ENCODE measurements around the gene LAP3.
A peak's percentile ranks its signal among the peaks of the same experiment; 100 is the strongest.
"Not testable (repeated sequence)": the region's sequence is repeated elsewhere in the genome, so short reads cannot be mapped to it uniquely, and the experiment has no call there.

Gene LAP3

GRCh38 chr4:17576932-17577664, at the start of gene LAP3:
Gene LAP3 (plus strand): TSS chr4:17577198. CDS start chr4:17577466, 268 bp downstream.
- H3K4me1 ChIP-seq (ENCODE audit: control insufficient read depth in 1 of 2, insufficient read depth in 2 of 2, low read length in 2 of 2) = peaks cover 0 to 16% of the 10 kb centered on the region in 2 donors
- no peaks in the 10 kb centered on the region for H3K27me3 ChIP-seq (ENCODE audit: low read depth, low read length)
- peak within 1 kb of the TSS; percentile 75 to 85 for H3K4me3 ChIP-seq (ENCODE audit: low read depth in 1 of 2, low read length in 2 of 2)
- peaks cover 4 to 11% of the 10 kb centered on the region in 2 donors for H3K36me3 ChIP-seq (ENCODE audit: control insufficient read depth in 1 of 2, insufficient read depth in 2 of 2, low read length in 2 of 2)
- peak within 1 kb of the TSS; percentile 87 for H3K27ac ChIP-seq (ENCODE audit: low read length)
- H3K9me3 ChIP-seq (ENCODE audit: control insufficient read depth in 1 of 2, low read length in 2 of 2) = no peaks in the 10 kb centered on the region

- Histone ChIP-seq H3K9me3 (ENCODE audit: control insufficient read depth in 1 of 2, low read length in 2 of 2) (no peaks in the 10 kb centered on the region), H3K27me3 (ENCODE audit: low read depth, low read length) (peaks cover 3% of the 10 kb centered on the region), H3K4me3 (ENCODE audit: low read depth in 1 of 2, low read length in 2 of 2) (no peak overlapping the region), H3K36me3 (ENCODE audit: control insufficient read depth in 1 of 2, insufficient read depth in 2 of 2, low read length in 2 of 2) (no peaks in the 10 kb centered on the region), H3K27ac (ENCODE audit: low read length) (no peak overlapping the region), H3K4me1 (ENCODE audit: control insufficient read depth in 1 of 2, insufficient read depth in 2 of 2, low read length in 2 of 2) (no peaks in the 10 kb centered on the region)
Measured at GRCh38 chr4:17528551-17529165, 48.3 kb upstream of the LAP3 start.

GRCh38 chr4:17531538-17532285, 45.3 kb upstream of the LAP3 start:
- no peaks in the 10 kb centered on the region for H3K9me3 ChIP-seq (ENCODE audit: control insufficient read depth in 1 of 2, low read length in 2 of 2)
- peaks cover 3% of the 10 kb centered on the region for H3K27me3 ChIP-seq (ENCODE audit: low read depth, low read length)
- no peaks in the 10 kb centered on the region for H3K36me3 ChIP-seq (ENCODE audit: control insufficient read depth in 1 of 2, insufficient read depth in 2 of 2, low read length in 2 of 2)
- H3K27ac ChIP-seq (ENCODE audit: low read length) = no peak overlapping the region
- no peak overlapping the region for H3K4me3 ChIP-seq (ENCODE audit: low read depth in 1 of 2, low read length in 2 of 2)
- no peaks in the 10 kb centered on the region for H3K4me1 ChIP-seq (ENCODE audit: control insufficient read depth in 1 of 2, insufficient read depth in 2 of 2, low read length in 2 of 2)

GRCh38 chr4:17534705-17535104, 42.3 kb upstream of the LAP3 start:
- H3K4me3 ChIP-seq (ENCODE audit: low read depth in 1 of 2, low read length in 2 of 2) = no peak overlapping the region
- no peaks in the 10 kb centered on the region for H3K36me3 ChIP-seq (ENCODE audit: control insufficient read depth in 1 of 2, insufficient read depth in 2 of 2, low read length in 2 of 2)
- H3K27me3 ChIP-seq (ENCODE audit: low read depth, low read length) = no peaks in the 10 kb centered on the region
- H3K4me1 ChIP-seq (ENCODE audit: control insufficient read depth in 1 of 2, insufficient read depth in 2 of 2, low read length in 2 of 2) = no peaks in the 10 kb centered on the region
- H3K9me3 ChIP-seq (ENCODE audit: control insufficient read depth in 1 of 2, low read length in 2 of 2) = no peaks in the 10 kb centered on the region
- H3K27ac ChIP-seq (ENCODE audit: low read length) = no peak overlapping the region

- Histone ChIP-seq H3K27ac (ENCODE audit: low read length) (no peak overlapping the region), H3K4me1 (ENCODE audit: control insufficient read depth in 1 of 2, insufficient read depth in 2 of 2, low read length in 2 of 2) (no peaks in the 10 kb centered on the region), H3K36me3 (ENCODE audit: control insufficient read depth in 1 of 2, insufficient read depth in 2 of 2, low read length in 2 of 2) (no peaks in the 10 kb centered on the region), H3K27me3 (ENCODE audit: low read depth, low read length) (no peaks in the 10 kb centered on the region), H3K9me3 (ENCODE audit: control insufficient read depth in 1 of 2, low read length in 2 of 2) (no peaks in the 10 kb centered on the region), H3K4me3 (ENCODE audit: low read depth in 1 of 2, low read length in 2 of 2) (no peak overlapping the region)
Measured at GRCh38 chr4:17535242-17535641, 41.8 kb upstream of the LAP3 start.

- Histone ChIP-seq H3K36me3 (ENCODE audit: control insufficient read depth in 1 of 2, insufficient read depth in 2 of 2, low read length in 2 of 2) (no peaks in the 10 kb centered on the region), H3K9me3 (ENCODE audit: control insufficient read depth in 1 of 2, low read length in 2 of 2) (no peaks in the 10 kb centered on the region), H3K27ac (ENCODE audit: low read length) (no peak overlapping the region), H3K4me1 (ENCODE audit: control insufficient read depth in 1 of 2, insufficient read depth in 2 of 2, low read length in 2 of 2) (no peaks in the 10 kb centered on the region), H3K4me3 (ENCODE audit: low read depth in 1 of 2, low read length in 2 of 2) (no peak overlapping the region), H3K27me3 (ENCODE audit: low read depth, low read length) (no peaks in the 10 kb centered on the region)
Measured at GRCh38 chr4:17535906-17536305, 41.1 kb upstream of the LAP3 start.

GRCh38 chr4:17537060-17537459, 39.9 kb upstream of the LAP3 start:
- not testable (repeated sequence) for H3K27me3 ChIP-seq (ENCODE audit: low read depth, low read length); H3K36me3 ChIP-seq (ENCODE audit: control insufficient read depth in 1 of 2, insufficient read depth in 2 of 2, low read length in 2 of 2); H3K4me1 ChIP-seq (ENCODE audit: control insufficient read depth in 1 of 2, insufficient read depth in 2 of 2, low read length in 2 of 2); H3K9me3 ChIP-seq (ENCODE audit: control insufficient read depth in 1 of 2, low read length in 2 of 2); H3K4me3 ChIP-seq (ENCODE audit: low read depth in 1 of 2, low read length in 2 of 2); H3K27ac ChIP-seq (ENCODE audit: low read length)

GRCh38 chr4:17544205-17544604, 32.8 kb upstream of the LAP3 start:
- H3K36me3 ChIP-seq (ENCODE audit: control insufficient read depth in 1 of 2, insufficient read depth in 2 of 2, low read length in 2 of 2) = no peaks in the 10 kb centered on the region
- no peak overlapping the region for H3K4me3 ChIP-seq (ENCODE audit: low read depth in 1 of 2, low read length in 2 of 2)
- H3K27ac ChIP-seq (ENCODE audit: low read length) = no peak overlapping the region
- no peaks in the 10 kb centered on the region for H3K9me3 ChIP-seq (ENCODE audit: control insufficient read depth in 1 of 2, low read length in 2 of 2)
- H3K27me3 ChIP-seq (ENCODE audit: low read depth, low read length) = no peaks in the 10 kb centered on the region
- peaks cover 0 to 3% of the 10 kb centered on the region in 2 donors for H3K4me1 ChIP-seq (ENCODE audit: control insufficient read depth in 1 of 2, insufficient read depth in 2 of 2, low read length in 2 of 2)

GRCh38 chr4:17544831-17545234, 32.2 kb upstream of the LAP3 start:
- Histone ChIP-seq H3K4me3 (ENCODE audit: low read depth in 1 of 2, low read length in 2 of 2) (no peak overlapping the region), H3K27me3 (ENCODE audit: low read depth, low read length) (no peaks in the 10 kb centered on the region), H3K36me3 (ENCODE audit: control insufficient read depth in 1 of 2, insufficient read depth in 2 of 2, low read length in 2 of 2) (no peaks in the 10 kb centered on the region), H3K9me3 (ENCODE audit: control insufficient read depth in 1 of 2, low read length in 2 of 2) (no peaks in the 10 kb centered on the region), H3K4me1 (ENCODE audit: control insufficient read depth in 1 of 2, insufficient read depth in 2 of 2, low read length in 2 of 2) (peaks cover 0 to 5% of the 10 kb centered on the region in 2 donors), H3K27ac (ENCODE audit: low read length) (no peak overlapping the region)

GRCh38 chr4:17545374-17546140, 31.4 kb upstream of the LAP3 start:
- peaks cover 0 to 7% of the 10 kb centered on the region in 2 donors for H3K4me1 ChIP-seq (ENCODE audit: control insufficient read depth in 1 of 2, insufficient read depth in 2 of 2, low read length in 2 of 2)
- H3K4me3 ChIP-seq (ENCODE audit: low read depth in 1 of 2, low read length in 2 of 2) = no peak overlapping the region
- H3K36me3 ChIP-seq (ENCODE audit: control insufficient read depth in 1 of 2, insufficient read depth in 2 of 2, low read length in 2 of 2) = no peaks in the 10 kb centered on the region
- no peaks in the 10 kb centered on the region for H3K9me3 ChIP-seq (ENCODE audit: control insufficient read depth in 1 of 2, low read length in 2 of 2)
- no peaks in the 10 kb centered on the region for H3K27me3 ChIP-seq (ENCODE audit: low read depth, low read length)
- H3K27ac ChIP-seq (ENCODE audit: low read length) = no peak overlapping the region

- peaks cover 0 to 7% of the 10 kb centered on the region in 2 donors for H3K4me1 ChIP-seq (ENCODE audit: control insufficient read depth in 1 of 2, insufficient read depth in 2 of 2, low read length in 2 of 2)
- no peaks in the 10 kb centered on the region for H3K27me3 ChIP-seq (ENCODE audit: low read depth, low read length)
- no peaks in the 10 kb centered on the region for H3K36me3 ChIP-seq (ENCODE audit: control insufficient read depth in 1 of 2, insufficient read depth in 2 of 2, low read length in 2 of 2)
- no peak overlapping the region for H3K27ac ChIP-seq (ENCODE audit: low read length)
- H3K9me3 ChIP-seq (ENCODE audit: control insufficient read depth in 1 of 2, low read length in 2 of 2) = no peaks in the 10 kb centered on the region
- H3K4me3 ChIP-seq (ENCODE audit: low read depth in 1 of 2, low read length in 2 of 2) = no peak overlapping the region
Measured at GRCh38 chr4:17546222-17546621, 30.8 kb upstream of the LAP3 start.
